Lower lobe of right lung (tissue), 2 donors: Measurements from ENCODE around the gene POLR1F. TPM values are rescaled to one million over a fixed set of nuclear protein-coding genes. Genes with fewer than 3 reads are reported as not detected.

Source experiments
- ATAC-seq, 2 donors: fragments of 200-7000 bp; cut with Tn5 transposase; one replicate each; pipeline ENCODE4 v1.9.1; 2020 to 2022; ENCODE audit warnings: mild to moderate bottlenecking in 2 of 2, moderate library complexity in 2 of 2
- DNase-seq: peaks from one replicate; pipeline ENCODE4 v3.0.0-alpha.2; 2020
- H3K27ac ChIP-seq: fragments of 200-600 bp; one replicate; pipeline ENCODE4 v1.8.0; 2022
- H3K27me3 ChIP-seq: fragments of 200-600 bp; one replicate; pipeline ENCODE4 v1.8.0; 2022; ENCODE audit warnings: low read depth
- H3K36me3 ChIP-seq: fragments of 200-600 bp; one replicate; pipeline ENCODE4 v1.8.0; 2022; ENCODE audit warnings: mild to moderate bottlenecking
- H3K4me1 ChIP-seq: fragments of 200-600 bp; one replicate; pipeline ENCODE4 v1.8.0; 2022
- H3K4me3 ChIP-seq: fragments of 200-600 bp; one replicate; pipeline ENCODE4 v1.8.0; 2022; ENCODE audit warnings: mild to moderate bottlenecking
- H3K9me3 ChIP-seq: fragments of 200-600 bp; one replicate; pipeline ENCODE4 v1.8.0; 2022
- CTCF ChIP-seq: fragments of 200-600 bp; IDR thresholded peaks from one replicate; pipeline ENCODE4 v1.8.0; 2022; ENCODE audit warnings: antibody characterized with exemption, mild to moderate bottlenecking
- intact Hi-C: fragments of 100-400 bp; cut with DNase I; formaldehyde crosslinking; loops from one replicate; pipeline ENCODE4 v1.11.0; 2022
- microRNA-seq: library from miRNA; unstranded; fragments of <30 nt; microRNA quantifications from one replicate; pipeline ENCODE4 v1.2.0, GENCODE V29; 2020; ENCODE audit warnings: borderline number of aligned reads
- total RNA-seq: library from RNA; stranded (reverse); fragmentation: NEBNext Ultra II Directional; extraction: Animal tissue kit (Norgen Biotek cat#: 25700); gene quantifications from one replicate; pipeline ENCODE4 v1.2.1, GENCODE V29; 2021
- donor health status: DM: no; HTN: yes; CAD: no; lungs with severe emphysema.

The POLR1F gene
- total RNA-seq, 1 donor from 2014 or later, result 8.6 TPM

GRCh38 chr7:19674266-19674960 is 34.4 kb downstream of the POLR1F start:
- Histone ChIP-seq H3K9me3 (no peaks in the 10 kb centered on the region), H3K27me3 (no peaks in the 10 kb centered on the region), H3K36me3 (no peaks in the 10 kb centered on the region), H3K4me3 (no peak overlapping the region), H3K4me1 (no peaks in the 10 kb centered on the region), H3K27ac (no peak overlapping the region)
- intact Hi-C loops, result no loop called here
- no peak for TF ChIP-seq CTCF
- ATAC-seq (no peak), DNase-seq (no peak)

GRCh38 chr7:19670806-19671205 is 38.0 kb downstream of the POLR1F start:
- DNase-seq (no peak), ATAC-seq (no peak)
- no peak for TF ChIP-seq CTCF

GRCh38 chr7:19665399-19666008 is 43.3 kb downstream of the POLR1F start:
- Histone ChIP-seq H3K36me3 (no peaks in the 10 kb centered on the region), H3K9me3 (no peaks in the 10 kb centered on the region), H3K27me3 (no peaks in the 10 kb centered on the region), H3K4me3 (no peak overlapping the region), H3K27ac (no peak overlapping the region), H3K4me1 (no peaks in the 10 kb centered on the region)
- DNase-seq (no peak), ATAC-seq (no peak)
- peak; percentile 59 for TF ChIP-seq CTCF
- intact Hi-C loops, result no loop called here

More at GRCh38 chr7:19670806-19671205, 38.0 kb downstream of the POLR1F start:
- H3K27ac ChIP-seq, result no peak overlapping the region
- H3K9me3 ChIP-seq, result no peaks in the 10 kb centered on the region
- intact Hi-C loops, result no loop called here
- H3K4me3 ChIP-seq, result no peak overlapping the region
- no peaks in the 10 kb centered on the region for H3K4me1 ChIP-seq
- no peaks in the 10 kb centered on the region for H3K36me3 ChIP-seq
- no peaks in the 10 kb centered on the region for H3K27me3 ChIP-seq

- Histone ChIP-seq H3K27me3 (no peaks in the 10 kb centered on the region), H3K4me1 (no peaks in the 10 kb centered on the region), H3K36me3 (no peaks in the 10 kb centered on the region), H3K4me3 (no peak overlapping the region), H3K27ac (no peak overlapping the region), H3K9me3 (no peaks in the 10 kb centered on the region)
- TF ChIP-seq CTCF, result no peak
- intact Hi-C loops, result no loop called here
- ATAC-seq (no peak), DNase-seq (no peak)
Observed at GRCh38 chr7:19663816-19664462, 44.9 kb downstream of the POLR1F start.

GRCh38 chr7:19648791-19649190 is 60.0 kb downstream of the POLR1F start:
- DNase-seq, result no peak
- intact Hi-C loops, result no loop called here
- no peak for ATAC-seq

More at GRCh38 chr7:19648791-19649190, 60.0 kb downstream of the POLR1F start:
- Histone ChIP-seq H3K4me1 (no peaks in the 10 kb centered on the region), H3K27me3 (no peaks in the 10 kb centered on the region), H3K36me3 (no peaks in the 10 kb centered on the region), H3K4me3 (no peak overlapping the region), H3K9me3 (peaks cover 5% of the 10 kb centered on the region), H3K27ac (no peak overlapping the region)
- no peak for TF ChIP-seq CTCF

Small RNA genes lying within 50 kb of the gene (microRNA-seq; reads per million reads assigned to microRNA genes)
- gene MIR3146, result not detected

Other genes with a start within 250 kb of the POLR1F start
- gene TMEM196, start 64.6 kb upstream of the POLR1F start, total RNA-seq, result not detected